ENCODE data around the gene POU2F1.
A peak's percentile ranks its signal among the peaks of the same experiment; 100 is the strongest.

DNA sequence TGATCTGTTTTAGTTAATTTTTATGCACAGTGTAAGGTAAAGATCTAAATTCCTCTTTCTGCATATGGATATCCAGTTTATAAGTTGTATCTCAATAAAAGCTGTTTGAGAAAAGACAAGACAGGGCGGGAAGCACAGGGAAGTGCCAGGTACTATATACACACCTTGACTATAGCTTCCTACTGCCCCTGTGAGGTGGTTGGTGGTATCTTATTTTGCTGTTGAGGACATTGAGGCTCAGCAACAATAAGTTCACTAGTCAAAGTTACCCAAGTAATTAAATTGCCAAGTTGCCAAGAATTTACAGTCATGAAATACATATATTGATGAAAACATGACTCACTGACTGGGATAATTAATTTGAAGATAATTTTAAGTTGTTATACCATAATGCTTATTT, 188.5 kb downstream of the POU2F1 start:
- no peak for TF ChIP-seq EZH2phosphoT487 (IDR thresholded peaks at IDR 0.05; ENCODE audit: borderline replicate concordance, low read depth, low read length)
- TF ChIP-seq, protein P1, sequence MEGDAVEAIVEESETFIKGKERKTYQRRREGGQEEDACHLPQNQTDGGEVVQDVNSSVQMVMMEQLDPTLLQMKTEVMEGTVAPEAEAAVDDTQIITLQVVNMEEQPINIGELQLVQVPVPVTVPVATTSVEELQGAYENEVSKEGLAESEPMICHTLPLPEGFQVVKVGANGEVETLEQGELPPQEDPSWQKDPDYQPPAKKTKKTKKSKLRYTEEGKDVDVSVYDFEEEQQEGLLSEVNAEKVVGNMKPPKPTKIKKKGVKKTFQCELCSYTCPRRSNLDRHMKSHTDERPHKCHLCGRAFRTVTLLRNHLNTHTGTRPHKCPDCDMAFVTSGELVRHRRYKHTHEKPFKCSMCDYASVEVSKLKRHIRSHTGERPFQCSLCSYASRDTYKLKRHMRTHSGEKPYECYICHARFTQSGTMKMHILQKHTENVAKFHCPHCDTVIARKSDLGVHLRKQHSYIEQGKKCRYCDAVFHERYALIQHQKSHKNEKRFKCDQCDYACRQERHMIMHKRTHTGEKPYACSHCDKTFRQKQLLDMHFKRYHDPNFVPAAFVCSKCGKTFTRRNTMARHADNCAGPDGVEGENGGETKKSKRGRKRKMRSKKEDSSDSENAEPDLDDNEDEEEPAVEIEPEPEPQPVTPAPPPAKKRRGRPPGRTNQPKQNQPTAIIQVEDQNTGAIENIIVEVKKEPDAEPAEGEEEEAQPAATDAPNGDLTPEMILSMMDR (conservative IDR thresholded peaks at IDR 0.05; ENCODE audit: low read length) = peak; percentile 79
